ENCODE results near the gene PPP1R12B. TPM values are rescaled to one million over a fixed set of nuclear protein-coding genes. Genes with fewer than 3 reads are reported as not detected.
"Not testable (repeated sequence)": the region's sequence is repeated elsewhere in the genome, so short reads cannot be mapped to it uniquely, and the experiment has no call there.

Gene PPP1R12B
- polyA plus RNA-seq, 3 donors, result 2.8 to 9.8 (median 8.1) TPM

- H3K27ac ChIP-seq (ENCODE audit: low read depth, low read length), result no peak overlapping the region
Measured at GRCh38 chr1:202329891-202330290, 18.6 kb upstream of the PPP1R12B start.

- no peak overlapping the region for H3K27ac ChIP-seq (ENCODE audit: low read depth, low read length)
- WGBS, 3 donors, result 64 to 87% (median 87%) methylated on average over 4 of the region's 4 CpGs
Measured at GRCh38 chr1:202333861-202334260, 14.6 kb upstream of the PPP1R12B start.

GRCh38 chr1:202343652-202344349 is 4.7 kb upstream of the PPP1R12B start:
- H3K27ac ChIP-seq (ENCODE audit: low read depth, low read length), result no peak overlapping the region
- WGBS, 3 donors, result 66% methylated on average over 4 of the region's 4 CpGs

- WGBS, 3 donors, result 48 to 49% (median 48%) methylated on average over 6 of the region's 6 CpGs
- H3K27ac ChIP-seq (ENCODE audit: low read depth, low read length), result no peak overlapping the region
Measured at GRCh38 chr1:202348005-202348508, 442 bp upstream of the PPP1R12B start.

GRCh38 chr1:202349206-202349928 is 868 bp downstream of the PPP1R12B start:
- H3K27ac ChIP-seq (ENCODE audit: low read depth, low read length), result no peak overlapping the region
- WGBS, 3 donors, result 5 to 6% (median 6%) methylated on average over 12 of the region's 12 CpGs

GRCh38 chr1:202351725-202352124 is 3.2 kb downstream of the PPP1R12B start:
- H3K27ac ChIP-seq (ENCODE audit: low read depth, low read length), result no peak overlapping the region
- WGBS, 3 donors, result 54 to 70% (median 57%) methylated on average over 2 of the region's 2 CpGs

- not testable (repeated sequence) for H3K27ac ChIP-seq (ENCODE audit: low read depth, low read length)
- WGBS, 3 donors, result 85 to 89% (median 89%) methylated on average over 11 of the region's 11 CpGs
Measured at GRCh38 chr1:202352583-202353197, 4.2 kb downstream of the PPP1R12B start.

- H3K27ac ChIP-seq (ENCODE audit: low read depth, low read length), result no peak overlapping the region
Measured at GRCh38 chr1:202355944-202356553, 7.5 kb downstream of the PPP1R12B start.

GRCh38 chr1:202357506-202357905 is 9.0 kb downstream of the PPP1R12B start:
- H3K27ac ChIP-seq (ENCODE audit: low read depth, low read length), result no peak overlapping the region

- 92 to 98% (median 96%) methylated on average over 2 of the region's 2 CpGs for WGBS, 3 donors
- no peak overlapping the region for H3K27ac ChIP-seq (ENCODE audit: low read depth, low read length)
Measured at GRCh38 chr1:202361224-202361623, 12.7 kb downstream of the PPP1R12B start.

GRCh38 chr1:202361701-202362100 is 13.2 kb downstream of the PPP1R12B start:
- H3K27ac ChIP-seq (ENCODE audit: low read depth, low read length), result no peak overlapping the region
- 93 to 97% (median 94%) methylated on average over 3 of the region's 3 CpGs for WGBS, 3 donors

GRCh38 chr1:202362212-202362611 is 13.7 kb downstream of the PPP1R12B start:
- 91 to 97% (median 96%) methylated on average over 2 of the region's 2 CpGs for WGBS, 3 donors
- no peak overlapping the region for H3K27ac ChIP-seq (ENCODE audit: low read depth, low read length)

- H3K27ac ChIP-seq (ENCODE audit: low read depth, low read length), result no peak overlapping the region
- 55 to 87% (median 70%) methylated on average over 4 of the region's 4 CpGs for WGBS, 3 donors
Measured at GRCh38 chr1:202365092-202365815, 16.8 kb downstream of the PPP1R12B start.

- WGBS, 3 donors, result 79 to 96% (median 81%) methylated on average over 1 of the region's 1 CpG
- H3K27ac ChIP-seq (ENCODE audit: low read depth, low read length), result no peak overlapping the region
Measured at GRCh38 chr1:202367271-202367670, 18.8 kb downstream of the PPP1R12B start.

GRCh38 chr1:202370906-202371305 is 22.4 kb downstream of the PPP1R12B start:
- 92 to 96% (median 95%) methylated on average over 4 of the region's 4 CpGs for WGBS, 3 donors
- H3K27ac ChIP-seq (ENCODE audit: low read depth, low read length), result not testable (repeated sequence)

GRCh38 chr1:202374099-202374498 is 25.6 kb downstream of the PPP1R12B start:
- no peak overlapping the region for H3K27ac ChIP-seq (ENCODE audit: low read depth, low read length)

- H3K27ac ChIP-seq (ENCODE audit: low read depth, low read length), result not testable (repeated sequence)
- WGBS, 3 donors, result 81 to 99% (median 84%) methylated on average over 3 of the region's 3 CpGs
Measured at GRCh38 chr1:202375175-202375574, 26.7 kb downstream of the PPP1R12B start.

GRCh38 chr1:202376247-202376646 is 27.7 kb downstream of the PPP1R12B start:
- no peak overlapping the region for H3K27ac ChIP-seq (ENCODE audit: low read depth, low read length)
- WGBS, 3 donors, result 28 to 63% (median 39%) methylated on average over 1 of the region's 1 CpG

All from adipose tissue (tissue), 3 donors.